Activated CD4-positive, CD25-positive, alpha-beta regulatory T cell treated with anti-CD3 and anti-CD28 coated beads, Interleukin-2, amount 50 U/mL, for 16 hours (primary cell): ENCODE measurements around the gene TEX35.

Experiments
- DNase-seq: peaks from one replicate; pipeline ENCODE4 v3.0.0-alpha.2; 2020; ENCODE audit warnings: low read depth, low spot score

Gene TEX35

DNA sequence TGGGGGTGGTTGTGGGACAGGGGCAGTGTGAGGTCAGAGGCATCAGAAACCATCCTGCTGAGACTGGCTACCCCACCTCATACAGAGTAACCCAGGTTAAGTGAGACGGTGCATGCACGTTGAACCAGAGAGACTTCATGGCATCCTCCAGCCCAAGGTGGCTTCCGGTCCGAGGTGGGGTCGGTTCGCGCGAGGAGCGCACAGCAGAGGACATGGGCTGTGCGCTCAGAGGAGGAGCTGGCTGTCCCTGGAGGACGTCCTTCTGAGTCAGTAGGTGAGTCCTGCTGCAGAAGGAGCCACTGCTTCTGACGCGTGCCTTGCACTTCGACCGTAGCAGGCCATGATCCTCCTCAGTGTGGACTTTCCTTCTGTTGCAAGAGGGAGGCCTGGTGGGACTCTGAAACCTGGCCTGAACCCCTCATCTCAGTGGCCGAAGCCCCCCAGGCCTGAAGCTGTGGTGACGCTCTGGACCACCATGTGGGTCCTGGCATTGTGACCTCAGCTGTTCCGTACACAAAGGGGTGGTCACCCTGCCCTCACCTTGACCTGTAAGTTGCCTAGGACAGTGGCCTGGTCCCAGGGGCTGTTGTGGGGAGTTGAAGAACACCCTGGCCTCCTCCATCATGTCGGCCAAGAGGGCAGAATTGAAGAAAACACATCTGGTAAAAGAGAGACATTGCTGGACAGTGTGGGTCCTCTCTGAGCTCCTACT, at the start of gene TEX35:
Gene TEX35, plus strand, starts transcription at position 544 of the 712 bp plus-strand sequence. Its CDS starts 80 bp downstream, at position 624.
- DNase-seq = no peak

DNA sequence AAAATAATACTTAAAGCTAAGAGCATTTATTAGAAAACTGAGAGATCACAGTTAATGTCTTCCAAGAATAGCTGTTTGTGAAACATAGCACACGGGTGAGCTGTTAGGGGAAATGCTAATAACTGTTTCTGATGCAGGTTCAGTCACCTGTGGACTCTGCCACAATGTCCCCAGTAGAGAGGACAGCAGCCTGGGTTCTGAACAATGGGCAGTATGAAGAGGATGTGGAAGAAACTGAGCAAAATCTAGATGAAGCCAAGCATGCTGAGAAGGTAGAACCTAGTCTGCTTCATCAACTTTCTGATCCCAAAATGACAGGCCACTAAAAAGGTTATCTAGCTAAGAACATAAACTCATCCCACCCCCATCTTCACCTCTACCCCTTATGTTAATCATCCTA, 48.8 kb upstream of the TEX35 start:
- no peak for DNase-seq

GRCh38 chr1:178464566-178464965, 48.3 kb upstream of the TEX35 start:
- DNase-seq = no peak

- DNase-seq = no peak
Measured at GRCh38 chr1:178465011-178465410, 47.9 kb upstream of the TEX35 start.

DNA sequence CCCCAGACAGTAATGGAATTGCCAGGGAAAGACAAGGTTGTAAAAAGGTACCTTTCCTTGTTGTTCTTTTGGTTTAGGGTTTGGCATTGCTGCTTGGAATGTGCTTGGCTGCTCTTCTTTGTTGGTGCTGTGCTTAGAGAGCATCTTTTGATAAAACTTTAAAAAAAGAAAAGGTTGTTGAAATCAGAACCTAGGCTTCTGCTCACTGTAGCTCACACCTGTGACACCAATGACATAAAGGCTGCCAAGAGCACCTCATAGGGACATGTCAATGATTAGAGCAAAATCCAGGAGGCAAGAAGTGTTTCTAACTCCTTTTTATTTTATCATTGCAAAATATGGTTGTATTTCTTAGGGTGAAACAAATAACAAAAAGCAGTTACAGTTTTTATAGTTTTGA, 45.1 kb upstream of the TEX35 start:
- no peak for DNase-seq

GRCh38 chr1:178470411-178470960, 42.4 kb upstream of the TEX35 start:
- no peak for DNase-seq

DNA sequence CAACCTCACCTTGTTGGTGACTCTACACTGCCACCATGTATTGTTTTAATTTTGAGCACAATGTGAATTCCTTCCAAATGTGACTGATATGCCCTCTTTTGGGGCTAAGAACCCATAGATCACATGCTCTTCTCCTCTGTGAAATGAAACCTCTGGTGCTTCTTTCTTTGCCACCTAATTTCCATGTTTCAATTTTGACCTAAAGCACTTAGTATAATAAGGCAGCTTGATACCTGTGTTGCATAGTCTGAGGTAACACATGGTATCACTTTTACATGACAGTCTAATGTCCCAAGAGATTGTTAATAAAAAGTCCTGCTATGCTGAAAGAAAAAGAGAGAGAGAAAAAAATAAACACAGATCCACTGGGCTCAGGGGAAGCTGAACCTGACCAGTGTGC, 40.4 kb upstream of the TEX35 start:
- DNase-seq = no peak

GRCh38 chr1:178477373-178477772, 35.5 kb upstream of the TEX35 start:
- DNase-seq = no peak

GRCh38 chr1:178477841-178478240, 35.1 kb upstream of the TEX35 start:
- DNase-seq = no peak

DNA sequence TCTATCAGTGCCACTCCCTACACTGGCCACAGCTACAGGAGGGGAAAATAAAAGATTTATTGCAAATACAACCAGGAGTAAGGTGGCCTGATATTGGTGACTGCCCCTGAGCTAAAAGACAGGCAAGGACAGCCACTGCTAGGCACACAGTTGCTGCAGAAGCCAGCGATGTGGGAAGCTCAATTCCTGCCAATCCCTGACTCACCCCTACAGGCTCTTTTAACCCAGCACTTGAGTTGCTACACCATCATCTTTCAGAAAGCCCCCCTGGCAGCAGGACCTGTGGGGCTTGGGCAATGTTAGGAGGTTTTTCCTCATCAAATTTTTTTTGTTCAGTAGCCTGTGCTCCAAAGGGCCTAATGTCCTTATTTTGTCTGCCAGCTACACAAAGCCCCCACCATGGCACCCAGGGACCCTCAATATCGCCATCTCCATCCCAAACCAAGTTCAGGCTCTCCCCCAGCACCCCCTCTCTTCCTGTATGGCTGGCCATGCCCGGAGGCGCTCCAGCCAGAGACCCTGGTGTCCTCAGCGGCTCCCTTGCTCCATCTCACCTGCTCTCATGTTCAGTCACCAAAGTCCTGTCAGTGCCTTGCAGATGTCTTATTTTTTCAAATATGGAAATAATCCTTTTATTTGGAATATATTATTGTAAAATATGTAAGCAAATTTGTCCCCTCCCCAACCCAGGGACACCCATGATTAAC, 29.5 kb upstream of the TEX35 start:
- DNase-seq = no peak

- no peak for DNase-seq
Measured at GRCh38 chr1:178484698-178485225, 28.1 kb upstream of the TEX35 start.

GRCh38 chr1:178485541-178485981, 27.3 kb upstream of the TEX35 start:
- no peak for DNase-seq

GRCh38 chr1:178486100-178487069, 26.5 kb upstream of the TEX35 start:
- no peak for DNase-seq

DNA sequence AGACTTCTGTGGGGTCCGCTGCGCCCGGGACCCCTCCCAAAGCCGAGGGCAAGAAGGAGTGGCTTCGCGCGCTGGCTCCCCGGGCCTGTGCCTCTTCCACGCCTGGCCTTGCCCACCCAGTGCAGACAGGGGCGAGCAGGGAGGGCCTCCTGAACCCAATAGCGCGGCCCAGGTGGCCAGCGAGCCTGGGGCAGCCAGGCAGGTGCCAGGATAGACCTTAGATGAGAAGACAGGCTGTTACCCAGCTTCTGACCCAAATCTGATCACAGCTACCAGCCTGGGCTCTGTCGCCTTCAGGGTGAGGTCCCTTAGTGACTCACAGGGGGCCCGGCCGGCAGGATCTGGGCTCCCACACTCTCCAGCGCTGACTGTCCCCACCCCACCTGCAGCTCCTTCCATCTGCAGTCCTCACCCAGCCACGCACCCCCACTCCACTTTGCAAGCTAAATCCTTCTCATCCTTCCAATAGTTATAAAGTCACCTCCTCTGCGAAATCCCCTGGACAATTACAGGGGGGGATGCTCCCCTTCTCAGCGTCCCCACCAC, 25.8 kb upstream of the TEX35 start:
- no peak for DNase-seq

DNA sequence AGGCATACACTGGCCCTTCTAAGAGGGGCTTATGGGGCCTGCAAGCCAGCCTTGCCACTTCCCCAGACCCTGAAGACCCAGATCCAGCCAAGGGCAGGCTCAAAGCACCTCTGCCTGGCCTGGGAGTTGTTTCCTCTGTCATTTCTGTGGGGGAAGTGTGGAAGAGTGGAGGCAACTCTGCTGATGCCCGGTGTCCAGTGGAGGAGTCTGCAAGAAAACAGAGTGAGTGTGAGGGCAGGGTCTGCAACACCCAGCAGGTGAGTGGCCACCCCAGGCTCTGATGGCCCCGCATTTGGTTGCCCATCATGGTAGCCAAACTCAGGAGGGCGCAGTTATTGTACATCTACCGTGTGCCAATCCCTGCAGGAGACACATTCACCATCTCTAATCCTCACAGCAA, 24.5 kb upstream of the TEX35 start:
- DNase-seq = no peak

DNA sequence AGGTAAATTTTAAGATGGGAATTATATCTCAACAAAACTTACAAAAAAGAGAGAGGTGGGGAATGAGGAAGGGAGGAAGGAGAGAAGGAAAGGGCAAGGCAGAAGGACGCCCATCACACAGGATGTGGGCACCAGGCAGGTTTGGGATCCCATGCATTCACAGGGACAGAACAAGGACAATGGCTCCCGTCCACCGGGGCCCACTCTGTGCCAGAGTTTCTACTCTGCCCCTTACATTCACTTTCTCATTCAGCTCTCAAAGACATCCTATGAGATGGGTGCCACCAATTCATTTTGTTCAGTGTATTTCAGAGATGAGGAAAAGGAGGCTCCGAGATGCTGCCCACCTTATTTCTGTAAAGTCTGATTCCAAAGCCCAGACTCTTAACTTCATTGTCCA, 23.5 kb upstream of the TEX35 start:
- no peak for DNase-seq

DNA sequence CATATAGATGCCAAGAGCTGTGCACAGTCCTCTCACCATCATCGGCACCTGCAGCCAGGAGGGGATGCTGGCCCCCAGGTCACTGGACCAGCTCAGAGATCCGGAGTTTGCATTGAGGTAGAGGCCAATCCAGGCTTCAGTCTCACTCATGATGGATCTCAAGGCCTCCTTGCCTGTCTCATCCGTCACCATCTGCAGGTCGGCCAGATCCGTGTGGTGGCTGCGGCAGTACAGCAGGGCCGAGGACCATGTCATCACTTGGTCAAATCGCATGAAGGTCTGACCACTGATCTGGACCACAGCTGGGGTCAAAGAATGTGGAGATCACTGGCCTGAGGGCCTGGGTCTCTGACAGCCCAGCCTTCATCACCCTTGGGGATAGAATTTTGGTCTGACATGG, 22.8 kb upstream of the TEX35 start:
- no peak for DNase-seq

DNA sequence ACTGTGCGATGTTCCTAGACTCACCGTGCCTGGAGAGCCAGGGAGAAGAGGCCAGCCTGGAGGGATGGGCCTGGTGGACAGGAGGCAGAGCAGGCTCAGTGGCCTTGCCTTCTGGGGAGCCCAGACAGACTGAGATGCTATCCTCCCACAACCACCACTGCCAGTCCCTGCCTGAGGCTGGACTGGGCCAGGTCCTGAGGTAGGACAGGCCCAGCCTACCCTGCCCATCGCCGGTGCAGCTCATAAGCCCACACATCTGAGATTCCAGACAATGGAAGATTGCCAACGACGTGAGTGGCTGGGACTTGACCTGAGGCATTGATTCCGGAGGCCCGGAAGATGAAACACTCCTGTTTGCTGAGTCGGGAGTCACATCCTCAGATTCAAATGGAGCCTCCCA, 21.9 kb upstream of the TEX35 start:
- no peak for DNase-seq

DNA sequence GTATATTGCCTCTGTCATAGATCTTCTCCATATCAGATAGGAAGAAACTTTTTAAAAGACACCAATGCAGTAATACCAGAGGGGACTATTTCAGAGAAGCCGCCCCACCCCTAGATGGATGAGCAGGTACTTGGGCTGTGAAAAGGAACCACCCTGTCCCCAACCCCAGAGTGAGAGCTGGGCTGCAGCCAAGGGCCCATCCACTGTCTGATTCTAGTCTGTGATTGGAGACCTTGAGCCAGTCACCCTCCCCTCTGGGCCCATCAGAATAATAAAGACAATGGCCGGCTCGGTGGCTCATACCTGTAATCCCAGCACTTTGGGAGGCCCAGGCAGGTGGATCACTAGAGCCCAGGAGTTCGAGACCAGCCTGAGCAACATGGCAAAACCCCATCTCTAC, 21.2 kb upstream of the TEX35 start:
- no peak for DNase-seq

DNA sequence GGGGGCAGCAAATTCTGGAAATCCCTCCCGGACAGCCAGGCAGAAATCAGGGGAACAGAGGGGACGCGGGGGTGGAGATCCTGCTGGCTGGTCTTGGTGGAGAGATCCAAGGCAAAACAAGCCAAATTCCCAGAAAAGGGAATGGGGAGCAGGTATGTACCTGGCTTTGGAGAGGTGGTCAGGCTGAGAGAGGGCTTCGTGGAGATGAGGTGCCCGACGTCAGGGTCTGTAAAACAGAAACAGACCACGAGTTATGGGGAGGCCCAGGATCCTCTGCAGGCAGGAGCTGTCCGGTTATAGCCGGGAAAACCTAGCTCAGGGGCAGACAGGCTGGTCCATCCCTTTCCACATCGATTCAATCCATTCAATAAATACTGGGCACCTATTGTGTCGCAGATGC, 20.6 kb upstream of the TEX35 start:
- DNase-seq = no peak

GRCh38 chr1:178493301-178493741, 19.6 kb upstream of the TEX35 start:
- DNase-seq = no peak
